Activated CD4-positive, alpha-beta T cell treated with anti-CD3 and anti-CD28 coated beads for 1 hour (primary cell): ENCODE results near the gene SYNDIG1L.

Experiments used
- DNase-seq: peaks from one replicate; pipeline ENCODE4 v3.0.0-alpha.2; 2020

SYNDIG1L gene

DNA sequence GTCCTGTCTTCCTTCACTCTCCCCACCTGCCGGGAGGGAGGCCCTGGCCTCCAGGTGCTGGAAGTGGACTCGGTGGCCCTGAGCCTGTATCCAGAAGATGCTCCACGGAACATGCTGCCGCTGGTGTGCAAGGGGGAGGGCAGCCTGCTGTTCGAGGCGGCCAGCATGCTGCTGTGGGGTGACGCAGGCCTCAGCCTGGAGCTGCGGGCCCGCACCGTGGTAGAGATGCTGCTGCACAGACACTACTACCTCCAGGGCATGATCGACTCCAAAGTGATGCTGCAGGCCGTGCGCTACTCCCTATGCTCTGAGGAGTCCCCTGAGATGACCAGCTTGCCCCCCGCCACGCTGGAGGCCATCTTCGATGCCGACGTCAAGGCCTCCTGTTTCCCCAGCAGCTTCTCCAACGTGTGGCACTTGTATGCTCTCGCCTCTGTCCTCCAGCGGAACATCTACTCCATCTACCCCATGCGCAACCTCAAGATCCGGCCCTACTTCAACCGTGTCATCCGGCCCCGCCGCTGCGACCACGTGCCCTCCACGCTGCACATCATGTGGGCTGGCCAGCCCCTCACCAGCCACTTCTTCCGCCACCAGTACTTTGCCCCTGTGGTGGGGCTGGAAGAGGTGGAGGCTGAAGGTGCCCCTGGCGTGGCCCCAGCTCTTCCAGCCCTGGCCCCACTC, 69.0 kb downstream of the SYNDIG1L start:
- DNase-seq, result no peak
